GM10248 (cell line): ENCODE data around the gene GRIFIN.

Source experiments
- CTCF ChIA-PET: fragments of 300-600 bp; sonication (Branson Sonifier 250); formaldehyde crosslinking; extraction: SDS; loops from one replicate; lab custom pipeline; 2021; ENCODE audit warnings: antibody characterized with exemption; lab: Yijun Ruan, JAX
- POLR2A ChIA-PET: fragments of 350-650 bp; sonication (Branson Sonifier 250); formaldehyde crosslinking; extraction: SDS; loops from one replicate; lab custom pipeline; 2020; ENCODE audit warnings: antibody characterized with exemption; lab: Yijun Ruan, JAX
- DNase-seq: peaks from one replicate; pipeline ENCODE4 v3.0.0; 2012; ENCODE audit errors: extremely low spot score
- CTCF ChIP-seq: IDR thresholded peaks from 2 replicates; pipeline ENCODE4 v1.5.1; 2012; ENCODE audit warnings: mild to moderate bottlenecking, low read depth; ENCODE audit errors: extremely low read depth, missing control alignments, control extremely low read depth

The GRIFIN gene

GRCh38 chr7:2508327-2509215 is 32.4 kb upstream of the GRIFIN start:
- CTCF ChIA-PET = interaction anchor here (0.6 to 1.3 kb wide), 2 partner anchors 10 to 201 kb away, joined by 3 to 4 read pairs; no protein-coding TSS in a partner anchor
- DNase-seq = peak; percentile 71
- TF ChIP-seq CTCF = no peak
- POLR2A ChIA-PET = no interaction called here

- ChIA-PET POLR2A (no interaction called here), CTCF (interaction anchor here (0.6 to 1.3 kb wide), 2 partner anchors 9 to 202 kb away, joined by 3 to 4 read pairs; no protein-coding TSS in a partner anchor)
- no peak for DNase-seq
- no peak for TF ChIP-seq CTCF
These were observed 31.7 kb upstream of the GRIFIN start for GRCh38 chr7:2507917-2508306.

GRCh38 chr7:2507208-2507916 is 31.2 kb upstream of the GRIFIN start:
- no peak for DNase-seq
- POLR2A ChIA-PET = no interaction called here
- CTCF ChIA-PET = interaction anchor here (0.6 kb wide), 1 partner anchor 9 kb away, joined by 4 read pairs; no protein-coding TSS in a partner anchor
- TF ChIP-seq CTCF = no peak

GRCh38 chr7:2505401-2505800 is 29.2 kb upstream of the GRIFIN start:
- no peak for TF ChIP-seq CTCF
- POLR2A ChIA-PET = no interaction called here
- DNase-seq = no peak
- CTCF ChIA-PET = interaction anchor here (1.0 kb wide), 1 partner anchor 38 kb away, joined by 3 read pairs; no protein-coding TSS in a partner anchor

- no peak for TF ChIP-seq CTCF
- POLR2A ChIA-PET = no interaction called here
- CTCF ChIA-PET = interaction anchor here (1.0 to 1.1 kb wide), 2 partner anchors 37 to 55 kb away, joined by 3 read pairs; no protein-coding TSS in a partner anchor
These were observed 28.7 kb upstream of the GRIFIN start for GRCh38 chr7:2504889-2505375.

More at GRCh38 chr7:2504889-2505375, 28.7 kb upstream of the GRIFIN start:
- no peak for DNase-seq
